ENCODE results near the gene ZNF827. TPM values are rescaled to one million over a fixed set of nuclear protein-coding genes. Genes with fewer than 3 reads are reported as not detected.

ZNF827 gene
- total RNA-seq, 1 donor from 2014 or later: 14.1 TPM

DNA sequence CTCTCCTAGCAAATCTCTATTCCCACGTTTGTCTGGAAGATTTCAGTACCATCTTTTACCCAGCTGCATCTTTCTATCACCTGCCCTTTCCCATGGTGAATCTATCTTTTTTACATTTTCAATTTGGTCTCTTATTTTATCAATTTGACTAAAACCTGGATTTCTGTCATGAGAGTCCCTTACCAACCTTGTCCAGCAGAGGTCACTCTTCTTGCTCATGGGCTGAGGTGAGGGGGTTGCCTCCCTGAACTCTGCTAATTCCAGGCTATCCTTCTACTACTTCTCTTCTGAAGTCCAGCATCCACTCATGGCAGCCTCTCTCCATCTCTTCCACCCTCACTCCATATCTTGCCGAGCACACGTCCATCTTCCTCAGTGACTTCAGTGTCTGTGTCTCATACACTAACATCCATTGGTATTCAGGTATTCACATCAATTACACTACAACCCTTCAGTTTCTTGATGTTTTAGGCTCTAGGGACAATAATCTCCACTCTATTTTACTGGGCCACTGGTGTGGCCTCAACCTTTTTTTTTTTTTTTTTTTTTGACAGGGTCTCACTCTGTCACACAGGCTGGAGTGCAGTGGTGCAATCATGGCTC, 17.8 kb upstream of the ZNF827 start:
- no peak overlapping the region for H3K4me3 ChIP-seq (ENCODE audit: low read depth, low read length)
- no peak for DNase-seq (ENCODE audit: low read depth)
- TF ChIP-seq, protein P1, sequence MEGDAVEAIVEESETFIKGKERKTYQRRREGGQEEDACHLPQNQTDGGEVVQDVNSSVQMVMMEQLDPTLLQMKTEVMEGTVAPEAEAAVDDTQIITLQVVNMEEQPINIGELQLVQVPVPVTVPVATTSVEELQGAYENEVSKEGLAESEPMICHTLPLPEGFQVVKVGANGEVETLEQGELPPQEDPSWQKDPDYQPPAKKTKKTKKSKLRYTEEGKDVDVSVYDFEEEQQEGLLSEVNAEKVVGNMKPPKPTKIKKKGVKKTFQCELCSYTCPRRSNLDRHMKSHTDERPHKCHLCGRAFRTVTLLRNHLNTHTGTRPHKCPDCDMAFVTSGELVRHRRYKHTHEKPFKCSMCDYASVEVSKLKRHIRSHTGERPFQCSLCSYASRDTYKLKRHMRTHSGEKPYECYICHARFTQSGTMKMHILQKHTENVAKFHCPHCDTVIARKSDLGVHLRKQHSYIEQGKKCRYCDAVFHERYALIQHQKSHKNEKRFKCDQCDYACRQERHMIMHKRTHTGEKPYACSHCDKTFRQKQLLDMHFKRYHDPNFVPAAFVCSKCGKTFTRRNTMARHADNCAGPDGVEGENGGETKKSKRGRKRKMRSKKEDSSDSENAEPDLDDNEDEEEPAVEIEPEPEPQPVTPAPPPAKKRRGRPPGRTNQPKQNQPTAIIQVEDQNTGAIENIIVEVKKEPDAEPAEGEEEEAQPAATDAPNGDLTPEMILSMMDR (conservative IDR thresholded peaks at IDR 0.05; ENCODE audit: low read depth, low read length): peak; percentile 88

DNA sequence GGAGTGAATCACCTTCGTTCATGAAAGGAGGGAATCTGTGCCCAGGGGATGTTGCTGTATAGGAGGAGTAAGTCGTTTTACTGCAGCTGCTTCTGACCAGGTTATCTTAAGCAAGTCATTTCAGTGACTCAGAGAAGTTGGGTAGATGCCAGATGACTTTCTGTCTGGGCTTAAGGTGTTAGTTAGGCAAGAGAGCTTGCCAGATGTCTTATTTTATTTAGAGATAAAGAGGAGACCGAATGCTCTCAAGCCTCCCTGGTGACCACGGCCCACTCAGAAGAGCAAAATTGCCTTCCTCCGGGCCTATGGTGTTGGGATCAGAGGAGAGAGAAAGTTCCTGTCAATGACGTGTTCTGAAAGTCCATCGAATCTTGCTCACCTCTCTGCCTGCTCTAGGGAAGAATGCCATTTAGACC, 16.3 kb upstream of the ZNF827 start:
- TF ChIP-seq, protein P1 (conservative IDR thresholded peaks at IDR 0.05; ENCODE audit: low read depth, low read length): no peak
- no peak overlapping the region for H3K4me3 ChIP-seq (ENCODE audit: low read depth, low read length)
- peak; percentile 77 for DNase-seq (ENCODE audit: low read depth)

DNA sequence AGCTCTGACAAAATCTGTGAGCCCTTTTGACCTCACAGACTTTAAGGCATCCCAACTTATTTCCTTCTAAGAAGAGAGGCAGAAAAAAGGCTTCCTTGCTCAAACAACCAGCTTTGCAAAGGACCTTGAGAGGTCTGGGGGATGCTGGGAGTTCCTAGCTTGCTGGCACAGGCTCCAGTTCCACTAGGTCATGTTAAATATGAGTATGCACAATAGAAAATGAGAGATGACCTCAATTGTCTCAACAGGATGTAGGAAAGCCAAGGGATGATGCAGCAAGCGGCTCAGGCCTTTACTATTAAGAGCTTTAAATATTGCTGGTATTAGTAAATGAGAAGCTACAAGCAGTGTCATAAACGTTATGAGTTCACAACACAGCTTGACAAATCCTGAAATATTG, 13.3 kb upstream of the ZNF827 start:
- H3K4me3 ChIP-seq (ENCODE audit: low read depth, low read length): no peak overlapping the region
- TF ChIP-seq, protein P1 (conservative IDR thresholded peaks at IDR 0.05; ENCODE audit: low read depth, low read length): no peak
- no peak for DNase-seq (ENCODE audit: low read depth)

DNA sequence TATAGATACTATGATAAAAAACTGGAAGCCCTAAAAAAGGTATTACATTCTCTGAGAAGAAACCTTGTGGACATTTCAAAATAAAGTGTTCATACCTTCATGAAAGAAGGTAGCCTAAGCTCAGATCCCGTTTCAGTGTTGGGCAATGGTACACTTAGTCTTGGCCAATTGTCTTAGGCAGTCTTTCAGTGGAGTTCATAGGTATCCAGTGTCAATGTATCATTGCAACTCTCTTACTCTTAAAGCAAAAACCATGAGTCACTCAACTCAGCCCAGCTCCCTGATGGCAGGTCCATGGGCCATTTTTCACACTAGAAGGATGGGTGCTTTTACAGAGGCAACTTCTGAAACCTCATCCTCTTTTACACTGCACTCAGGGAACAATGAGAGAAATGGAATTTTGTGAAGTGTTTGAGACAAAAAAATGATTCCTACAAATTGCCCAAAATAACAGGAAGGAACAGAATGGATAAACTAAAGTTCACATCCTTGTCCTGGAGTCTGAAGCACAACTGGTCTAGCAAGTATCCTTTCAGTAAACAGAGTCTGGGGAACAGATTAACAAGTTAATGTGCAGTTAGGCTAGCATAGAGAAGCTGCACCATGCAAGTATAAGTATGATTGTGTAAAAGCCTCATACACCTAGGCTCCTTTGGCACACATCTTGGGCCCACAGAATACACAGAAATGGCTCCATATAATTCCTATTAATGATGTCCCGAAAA, 7.0 kb upstream of the ZNF827 start:
- no peak for DNase-seq (ENCODE audit: low read depth)
- no peak overlapping the region for H3K4me3 ChIP-seq (ENCODE audit: low read depth, low read length)
- TF ChIP-seq, protein P1 (conservative IDR thresholded peaks at IDR 0.05; ENCODE audit: low read depth, low read length): no peak

DNA sequence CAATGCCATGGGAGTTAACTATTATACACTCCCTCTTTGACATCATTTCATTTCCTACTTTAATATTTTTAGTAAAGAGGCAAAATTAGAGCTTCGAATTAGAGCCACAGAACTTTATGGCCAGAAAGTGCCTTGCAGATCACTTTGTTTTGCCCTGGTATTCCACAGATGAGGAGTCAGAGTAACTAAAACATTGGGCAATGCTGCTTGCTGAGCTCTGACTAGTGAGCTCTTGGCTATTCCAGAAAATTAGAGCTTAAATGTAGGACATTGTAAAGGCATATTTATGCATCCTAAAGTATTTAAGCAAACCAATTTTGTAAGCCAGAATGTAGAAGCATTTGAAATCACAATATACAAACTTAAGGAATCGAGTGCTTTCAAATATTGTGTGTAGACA, 6.3 kb upstream of the ZNF827 start:
- TF ChIP-seq, protein P1 (conservative IDR thresholded peaks at IDR 0.05; ENCODE audit: low read depth, low read length): no peak
- DNase-seq (ENCODE audit: low read depth): no peak
- no peak overlapping the region for H3K4me3 ChIP-seq (ENCODE audit: low read depth, low read length)

DNA sequence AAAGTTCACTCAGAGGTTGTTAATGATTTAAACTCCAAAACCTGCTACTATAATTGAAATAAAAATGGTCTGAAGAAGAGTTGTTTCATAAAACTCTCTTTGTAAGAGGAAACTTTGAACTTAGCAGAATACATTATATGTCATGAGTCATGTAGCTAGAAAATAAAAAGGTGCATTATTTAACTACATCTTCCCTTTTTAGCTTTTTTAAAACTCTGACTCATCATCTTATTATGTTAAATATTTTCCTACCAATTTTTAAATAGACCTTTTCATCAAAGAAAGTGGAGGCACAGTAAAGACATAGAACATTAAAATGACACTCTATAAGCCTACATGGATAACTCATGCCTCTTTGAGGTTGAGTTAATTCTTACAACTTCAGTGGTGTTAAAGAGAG, 1.2 kb upstream of the ZNF827 start:
- no peak overlapping the region for H3K4me3 ChIP-seq (ENCODE audit: low read depth, low read length)
- DNase-seq (ENCODE audit: low read depth): no peak

More for the DNA sequence above, 1.2 kb upstream of the ZNF827 start:
- TF ChIP-seq, protein P1 (conservative IDR thresholded peaks at IDR 0.05; ENCODE audit: low read depth, low read length): no peak

Data from epithelial cell of proximal tubule (primary cell).